Activated CD4-positive, alpha-beta T cell treated with anti-CD3 and anti-CD28 coated beads, Interleukin-2, amount 10 ng/mL, durations not matched to agents 24 days and 14 days (primary cell): ENCODE data around the gene ATXN7L3. TPM values are rescaled to one million over a fixed set of nuclear protein-coding genes. Genes with fewer than 3 reads are reported as not detected.
A peak's percentile ranks its signal among the peaks of the same experiment; 100 is the strongest.

ENCODE experiments used
- DNase-seq: peaks from one replicate; pipeline ENCODE4 v3.0.0; 2022
- H3K27ac Mint-ChIP-seq: one replicate; pipeline ENCODE4 v1.8.0; 2022; ENCODE audit warnings: mild to moderate bottlenecking, mixed read lengths
- H3K27me3 Mint-ChIP-seq: one replicate; pipeline ENCODE4 v1.8.0; 2022; ENCODE audit warnings: mixed read lengths
- H3K36me3 Mint-ChIP-seq: one replicate; pipeline ENCODE4 v1.8.0; 2022; ENCODE audit warnings: low read depth, mild to moderate bottlenecking, mixed read lengths
- H3K4me1 Mint-ChIP-seq: one replicate; pipeline ENCODE4 v1.8.0; 2021; ENCODE audit warnings: mixed read lengths
- H3K4me3 Mint-ChIP-seq: one replicate; pipeline ENCODE4 v1.8.0; 2022; ENCODE audit warnings: mild to moderate bottlenecking, moderate library complexity, mixed read lengths
- H3K9me3 Mint-ChIP-seq: one replicate; pipeline ENCODE4 v1.8.0; 2021; ENCODE audit warnings: mixed read lengths
- intact Hi-C: fragments of 100-400 bp; cut with micrococcal nuclease; formaldehyde crosslinking; loops from one replicate; pipeline ENCODE4 v1.15.1; 2023
- total RNA-seq: library from RNA; stranded (reverse); gene quantifications from 2 replicates; pipeline ENCODE4 v1.2.3, GENCODE V29; 2022

ATXN7L3 gene
- total RNA-seq, 1 donor from 2014 or later: 105 TPM

DNA sequence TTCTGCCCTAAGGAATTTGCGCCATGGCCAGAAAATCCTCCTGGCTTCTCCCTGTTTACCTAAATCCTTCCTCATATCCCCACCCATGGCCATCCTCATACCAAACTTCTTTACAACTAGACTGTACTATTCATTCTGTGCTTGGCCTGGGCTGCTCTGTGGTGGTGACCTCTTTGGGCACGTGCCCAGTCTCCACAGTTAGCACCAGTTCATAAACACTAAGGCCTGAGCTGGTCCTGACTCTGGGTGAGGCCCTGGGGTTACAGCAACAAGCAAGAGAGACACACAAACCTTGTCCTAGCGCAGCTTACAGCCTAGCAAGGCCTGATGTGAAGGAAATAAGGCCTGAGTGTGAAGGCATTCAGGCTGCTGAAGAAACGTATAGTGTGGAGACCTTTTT lies 3.1 kb upstream of the ATXN7L3 start:
- DNase-seq: no peak
- intact Hi-C loops: no loop called here
- peak overlapping the region; percentile 23 for H3K27ac Mint-ChIP-seq
- peaks cover 42% of the 10 kb centered on the region for H3K4me1 Mint-ChIP-seq
- H3K4me3 Mint-ChIP-seq: peak overlapping the region; percentile 57
- no peaks in the 10 kb centered on the region for H3K9me3 Mint-ChIP-seq
- H3K27me3 Mint-ChIP-seq: no peaks in the 10 kb centered on the region
- H3K36me3 Mint-ChIP-seq: peaks cover 22% of the 10 kb centered on the region

DNA sequence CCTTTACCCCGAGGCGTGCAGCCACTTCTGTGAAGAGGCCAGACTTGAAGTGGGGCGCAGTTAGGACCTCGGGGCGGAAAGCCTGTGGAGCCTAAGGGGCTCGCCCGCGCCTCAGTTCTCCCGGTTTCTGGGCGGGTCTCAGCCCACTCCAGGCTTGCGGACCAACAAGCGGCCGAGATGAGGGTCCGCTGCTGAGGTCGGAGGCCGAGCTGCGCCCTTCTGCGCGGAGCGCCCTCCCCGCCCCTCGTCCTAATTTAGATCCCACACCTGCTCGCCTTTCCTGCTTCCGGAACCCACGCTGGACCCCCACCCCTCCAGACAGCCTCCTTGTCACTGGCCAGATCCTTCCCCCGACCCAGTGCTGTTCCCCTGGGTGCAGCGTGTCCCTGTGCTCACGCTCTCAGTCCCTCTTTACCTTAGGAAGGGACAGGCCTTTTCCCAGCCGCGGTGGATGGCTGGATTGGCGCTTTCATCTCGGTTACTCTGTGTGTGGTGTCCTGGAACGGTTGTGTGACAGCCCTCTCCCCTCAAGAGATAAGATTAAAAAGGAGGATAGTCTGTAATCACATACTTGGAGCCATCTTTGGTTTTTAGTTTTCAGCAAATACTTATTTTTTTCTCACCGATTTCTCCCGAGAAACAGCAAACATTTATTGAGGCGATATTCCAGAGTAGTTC lies 933 bp upstream of the ATXN7L3 start:
- Mint-ChIP-seq H3K4me3 (peak overlapping the region; percentile 91), H3K27me3 (no peaks in the 10 kb centered on the region), H3K36me3 (peaks cover 24% of the 10 kb centered on the region), H3K9me3 (no peaks in the 10 kb centered on the region), H3K27ac (peak overlapping the region; percentile 96), H3K4me1 (peaks cover 44% of the 10 kb centered on the region)
- intact Hi-C loops: loop anchor here (1.0 kb wide), 4 partner anchors 10 to 145 kb away; partner anchors contain the start of gene GRN
- no peak for DNase-seq

DNA sequence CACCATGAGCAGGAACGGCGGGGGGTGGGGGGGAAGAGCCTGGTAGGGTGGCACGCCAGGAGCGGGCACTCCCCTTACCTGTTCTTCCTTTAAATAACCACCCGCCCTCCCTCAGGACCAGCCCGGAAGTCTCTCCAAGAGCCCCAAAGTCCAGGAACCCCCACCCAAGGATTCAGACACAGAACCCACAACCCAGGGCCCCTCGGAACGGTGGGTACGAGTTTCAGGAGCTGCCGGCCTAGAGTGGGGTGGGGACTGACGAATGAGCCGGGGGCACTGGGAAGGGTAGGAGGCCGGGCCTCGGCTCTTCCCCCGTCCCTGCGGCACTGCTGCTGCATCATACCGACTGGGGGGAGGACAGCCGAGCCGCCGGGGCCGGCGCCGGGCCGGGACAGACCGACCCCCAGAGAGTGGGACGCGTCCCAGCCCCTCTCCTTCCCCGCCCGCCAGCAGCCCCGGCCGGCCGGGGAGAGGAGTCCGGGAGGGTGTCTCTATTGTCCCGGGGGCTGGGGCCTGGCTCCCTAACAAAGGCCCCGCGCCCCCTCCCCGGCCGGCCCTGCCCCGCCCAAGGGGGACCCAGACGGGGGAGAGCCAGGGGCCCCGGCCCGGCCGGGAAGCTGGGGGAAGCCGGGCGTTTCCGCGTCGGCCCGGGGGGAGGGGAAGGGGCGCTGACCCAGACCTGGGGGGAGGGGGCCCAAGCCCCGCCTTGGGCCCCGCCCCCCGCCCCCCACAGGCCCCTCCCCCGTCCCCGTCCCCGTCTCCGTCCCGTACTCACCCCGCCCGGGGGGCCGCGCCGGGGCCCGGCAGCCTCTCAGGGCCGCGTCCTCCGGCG lies 747 bp downstream of the ATXN7L3 start:
- no peaks in the 10 kb centered on the region for H3K27me3 Mint-ChIP-seq
- H3K9me3 Mint-ChIP-seq: no peaks in the 10 kb centered on the region
- peaks cover 35% of the 10 kb centered on the region for H3K36me3 Mint-ChIP-seq
- H3K4me3 Mint-ChIP-seq: peak overlapping the region; percentile 91
- intact Hi-C loops: loop anchor here (1.0 kb wide), 1 partner anchor 12 kb away; no protein-coding TSS in a partner anchor
- H3K27ac Mint-ChIP-seq: peak overlapping the region; percentile 87
- H3K4me1 Mint-ChIP-seq: peaks cover 36% of the 10 kb centered on the region
- peak; percentile 88 for DNase-seq

DNA sequence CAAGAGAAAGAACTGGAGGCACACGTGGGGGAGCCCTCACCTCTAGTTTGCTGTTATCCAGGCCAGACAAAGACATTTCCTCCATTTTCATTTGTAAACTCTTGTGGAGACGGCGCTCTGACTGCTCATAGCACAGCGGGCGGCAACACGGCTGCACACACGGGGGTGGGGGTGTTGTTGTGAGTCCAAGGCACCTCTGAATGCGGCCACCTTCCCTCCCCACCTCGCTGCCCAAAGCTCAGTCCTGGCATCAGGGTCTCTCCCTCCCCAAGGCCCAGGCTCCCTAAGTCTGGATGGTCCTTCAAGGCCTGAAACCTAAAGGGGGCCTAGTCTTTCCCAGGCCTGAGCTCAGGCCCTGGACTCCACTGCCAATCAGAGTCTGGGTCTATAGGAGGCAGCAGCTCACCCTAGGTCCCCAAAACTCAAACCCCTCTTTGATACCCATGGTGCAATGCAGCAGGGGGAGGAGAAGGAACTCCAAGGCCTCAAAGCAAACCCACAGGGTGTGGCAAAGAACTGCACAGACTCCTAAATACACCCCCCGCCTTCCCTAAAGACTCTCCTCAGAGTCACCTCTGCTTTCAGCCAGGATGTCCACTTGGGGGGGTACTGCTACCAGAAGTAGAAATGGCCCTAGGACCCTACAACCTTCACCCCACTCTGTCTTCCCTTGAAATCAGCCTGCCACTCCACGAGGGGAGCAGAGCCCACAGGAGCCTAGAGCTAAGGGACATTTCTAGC lies 1.5 kb downstream of the ATXN7L3 start:
- Mint-ChIP-seq H3K27me3 (no peaks in the 10 kb centered on the region), H3K4me1 (peaks cover 28% of the 10 kb centered on the region), H3K36me3 (peaks cover 38% of the 10 kb centered on the region), H3K27ac (peak overlapping the region; percentile 87), H3K9me3 (no peaks in the 10 kb centered on the region), H3K4me3 (peak overlapping the region; percentile 91)
- intact Hi-C loops: loop anchor here (1.0 kb wide), 1 partner anchor 11 kb away; no protein-coding TSS in a partner anchor
- DNase-seq: peak; percentile 90

- no peak overlapping the region for H3K27ac Mint-ChIP-seq
These were observed 2.6 kb downstream of the ATXN7L3 start for GRCh38 chr17:44197107-44197506.

DNA sequence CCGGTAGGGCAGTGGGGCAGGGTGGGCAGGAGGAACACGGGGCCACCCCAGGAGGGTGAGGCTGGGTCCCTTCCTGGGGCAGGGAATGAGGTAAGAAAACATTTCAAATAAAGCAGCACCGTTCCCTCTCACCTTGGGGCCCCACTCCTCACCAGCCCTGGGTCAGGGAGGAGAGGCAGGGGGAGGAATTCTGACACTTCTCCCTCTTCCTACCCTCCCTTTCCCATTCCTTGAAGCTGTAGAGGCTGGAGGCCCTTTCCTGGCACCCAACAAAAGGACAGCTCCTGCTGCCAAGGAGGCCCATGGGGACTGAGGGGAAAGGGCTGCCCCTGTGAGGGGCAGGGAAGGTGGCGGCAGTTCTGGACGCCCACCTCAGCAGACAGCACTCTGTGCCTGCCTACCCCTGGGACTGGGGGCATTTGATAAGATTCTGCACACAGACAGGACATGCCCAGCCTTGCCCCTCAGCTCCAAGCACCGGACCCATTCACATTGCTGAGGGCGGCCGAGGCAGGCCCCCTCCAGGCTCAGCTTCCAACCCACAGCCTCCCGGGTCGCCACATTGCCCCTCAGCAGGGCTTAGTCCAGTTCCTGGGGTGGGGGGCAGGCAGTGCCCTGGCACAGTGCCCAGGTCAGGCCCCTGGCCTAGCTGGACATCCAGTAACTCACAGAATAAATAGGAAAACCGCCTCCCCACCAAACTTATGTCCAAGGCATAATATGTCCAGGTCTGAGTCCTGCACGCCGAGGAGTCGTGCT lies 6.2 kb downstream of the ATXN7L3 start:
- H3K27ac Mint-ChIP-seq: no peak overlapping the region
- H3K9me3 Mint-ChIP-seq: no peaks in the 10 kb centered on the region
- no peak overlapping the region for H3K4me3 Mint-ChIP-seq
- peaks cover 58% of the 10 kb centered on the region for H3K36me3 Mint-ChIP-seq
- no peak for DNase-seq
- peaks cover 19% of the 10 kb centered on the region for H3K4me1 Mint-ChIP-seq
- H3K27me3 Mint-ChIP-seq: no peaks in the 10 kb centered on the region
- intact Hi-C loops: no loop called here

More at GRCh38 chr17:44197107-44197506, 2.6 kb downstream of the ATXN7L3 start:
- no peaks in the 10 kb centered on the region for H3K27me3 Mint-ChIP-seq
- intact Hi-C loops: no loop called here
- H3K36me3 Mint-ChIP-seq: peaks cover 42% of the 10 kb centered on the region
- DNase-seq: no peak
- H3K4me1 Mint-ChIP-seq: peaks cover 23% of the 10 kb centered on the region
- H3K9me3 Mint-ChIP-seq: no peaks in the 10 kb centered on the region
- H3K4me3 Mint-ChIP-seq: peak overlapping the region; percentile 91

DNA sequence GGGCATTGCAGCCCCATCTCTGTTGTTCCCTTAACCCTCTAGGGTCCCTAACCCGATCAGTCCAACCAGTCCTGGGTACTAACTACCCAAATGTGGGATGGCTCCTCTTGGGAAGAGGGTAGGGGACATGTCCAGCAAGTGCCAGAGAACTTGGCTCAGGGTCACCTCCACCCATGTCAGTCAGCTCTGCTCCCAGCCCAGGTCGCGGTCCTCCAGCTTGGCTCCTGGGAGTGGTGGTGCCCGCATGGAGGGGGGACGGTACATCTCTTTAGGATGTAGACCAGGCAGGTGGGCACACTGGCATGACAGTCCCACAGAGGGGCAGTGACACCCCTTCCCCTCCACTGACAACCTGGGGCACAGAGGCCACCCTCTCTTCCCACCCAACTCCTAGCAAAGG lies 6.9 kb downstream of the ATXN7L3 start:
- H3K9me3 Mint-ChIP-seq: no peaks in the 10 kb centered on the region
- no peak for DNase-seq
- H3K27ac Mint-ChIP-seq: no peak overlapping the region
- H3K4me3 Mint-ChIP-seq: no peak overlapping the region
- H3K4me1 Mint-ChIP-seq: peaks cover 19% of the 10 kb centered on the region
- peaks cover 52% of the 10 kb centered on the region for H3K36me3 Mint-ChIP-seq
- H3K27me3 Mint-ChIP-seq: no peaks in the 10 kb centered on the region
- intact Hi-C loops: no loop called here

DNA sequence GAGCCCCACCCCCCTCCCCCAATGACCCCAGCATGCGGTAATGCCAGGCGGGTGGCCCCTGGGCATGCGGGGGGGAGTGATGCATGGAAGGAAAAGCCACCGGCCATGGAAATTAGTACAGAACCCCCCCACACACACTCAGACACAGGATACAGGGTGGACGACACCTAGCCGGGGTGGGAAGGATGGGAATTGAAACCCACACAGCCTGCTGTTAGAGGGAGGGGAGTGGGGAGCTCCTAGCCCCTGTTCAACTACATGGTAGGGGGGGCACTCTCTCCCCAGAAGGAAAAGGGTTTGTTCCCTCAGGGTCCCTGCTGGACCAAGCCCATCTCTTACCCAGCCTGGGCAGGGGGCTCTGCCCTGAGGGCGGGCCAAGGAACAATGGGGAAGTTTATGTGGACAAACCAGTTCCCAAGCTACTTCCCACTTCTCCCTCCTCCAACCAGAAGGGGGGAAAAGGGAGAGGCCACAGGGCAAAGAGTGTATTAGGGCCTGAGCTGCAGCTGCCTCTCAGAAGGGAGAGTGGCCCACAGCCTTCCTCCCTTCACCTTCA lies 7.7 kb downstream of the ATXN7L3 start:
- DNase-seq: no peak
- Mint-ChIP-seq H3K4me1 (peaks cover 16% of the 10 kb centered on the region), H3K4me3 (no peak overlapping the region), H3K27me3 (no peaks in the 10 kb centered on the region), H3K27ac (no peak overlapping the region), H3K36me3 (peaks cover 46% of the 10 kb centered on the region), H3K9me3 (no peaks in the 10 kb centered on the region)
- intact Hi-C loops: no loop called here

DNA sequence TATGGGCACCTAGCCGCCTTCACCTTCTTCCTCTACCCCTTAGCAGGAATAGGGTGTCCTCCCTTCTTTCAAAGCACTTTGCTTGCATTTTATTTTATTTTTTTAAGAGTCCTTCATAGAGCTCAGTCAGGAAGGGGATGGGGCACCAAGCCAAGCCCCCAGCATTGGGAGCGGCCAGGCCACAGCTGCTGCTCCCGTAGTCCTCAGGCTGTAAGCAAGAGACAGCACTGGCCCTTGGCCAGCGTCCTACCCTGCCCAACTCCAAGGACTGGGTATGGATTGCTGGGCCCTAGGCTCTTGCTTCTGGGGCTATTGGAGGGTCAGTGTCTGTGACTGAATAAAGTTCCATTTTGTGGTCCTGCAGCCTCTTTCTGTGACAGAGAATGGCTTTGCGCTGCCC lies 8.3 kb downstream of the ATXN7L3 start:
- Mint-ChIP-seq H3K27ac (no peak overlapping the region), H3K4me3 (no peak overlapping the region), H3K27me3 (no peaks in the 10 kb centered on the region), H3K9me3 (no peaks in the 10 kb centered on the region), H3K4me1 (peaks cover 17% of the 10 kb centered on the region), H3K36me3 (peaks cover 44% of the 10 kb centered on the region)
- intact Hi-C loops: no loop called here
- DNase-seq: no peak

GRCh38 chr17:44190481-44190880 lies 9.2 kb downstream of the ATXN7L3 start:
- H3K9me3 Mint-ChIP-seq: no peaks in the 10 kb centered on the region
- H3K27me3 Mint-ChIP-seq: no peaks in the 10 kb centered on the region
- H3K27ac Mint-ChIP-seq: no peak overlapping the region
- no peak overlapping the region for H3K4me3 Mint-ChIP-seq
- no peak for DNase-seq
- H3K36me3 Mint-ChIP-seq: peaks cover 38% of the 10 kb centered on the region
- H3K4me1 Mint-ChIP-seq: peaks cover 21% of the 10 kb centered on the region
- intact Hi-C loops: no loop called here

- no peaks in the 10 kb centered on the region for H3K27me3 Mint-ChIP-seq
- no peak overlapping the region for H3K27ac Mint-ChIP-seq
- no peak for DNase-seq
- H3K4me3 Mint-ChIP-seq: peak overlapping the region; percentile 100
- no peaks in the 10 kb centered on the region for H3K9me3 Mint-ChIP-seq
- intact Hi-C loops: loop anchor here (5.0 kb wide), 1 partner anchor 314 kb away; the partner anchor contains the start of gene GPATCH8
- peaks cover 24% of the 10 kb centered on the region for H3K36me3 Mint-ChIP-seq
- H3K4me1 Mint-ChIP-seq: peaks cover 31% of the 10 kb centered on the region
These were observed 10.9 kb downstream of the ATXN7L3 start for GRCh38 chr17:44188576-44189403.

- H3K9me3 Mint-ChIP-seq: no peaks in the 10 kb centered on the region
- no peaks in the 10 kb centered on the region for H3K27me3 Mint-ChIP-seq
- intact Hi-C loops: loop anchor here (1.0 to 5.0 kb wide), 2 partner anchors 11 to 315 kb away; partner anchors contain the start of gene GPATCH8
- peaks cover 22% of the 10 kb centered on the region for H3K36me3 Mint-ChIP-seq
- DNase-seq: no peak
- H3K27ac Mint-ChIP-seq: peak overlapping the region; percentile 99
- H3K4me1 Mint-ChIP-seq: peaks cover 33% of the 10 kb centered on the region
- H3K4me3 Mint-ChIP-seq: peak overlapping the region; percentile 100
These were observed 12.4 kb downstream of the ATXN7L3 start for GRCh38 chr17:44187131-44187899.
